IMR-90 (cell line): ENCODE measurements around the gene JPT1.

Experiments used
- CEBPB ChIP-seq: IDR thresholded peaks from 2 replicates; pipeline ENCODE4 v1.6.1; 2012; ENCODE audit warnings: low read depth, low read length, improper control_type of control experiment
- CTCF ChIP-seq: conservative IDR thresholded peaks from 2 replicates; pipeline ENCODE4 v1.5.1; 2012; ENCODE audit warnings: mild to moderate bottlenecking, low read depth, low read length, improper control_type of control experiment
- MAFK ChIP-seq: IDR thresholded peaks from 2 replicates; pipeline ENCODE4 v1.6.1; 2012; ENCODE audit warnings: low read depth, low read length, improper control_type of control experiment
- MAZ ChIP-seq: IDR thresholded peaks from 2 replicates; pipeline ENCODE4 v1.6.1; 2012; ENCODE audit warnings: low read depth, mild to moderate bottlenecking, low read length, improper control_type of control experiment, moderate library complexity, borderline replicate concordance
- MXI1 ChIP-seq: IDR thresholded peaks from 2 replicates; pipeline ENCODE4 v1.6.1; 2012; ENCODE audit warnings: low read depth, mild to moderate bottlenecking, low read length, moderate library complexity, borderline replicate concordance
- NFE2L2 ChIP-seq: fragments of 150-350 bp; IDR thresholded peaks from 2 replicates; pipeline ENCODE4 v1.6.1; 2016; ENCODE audit warnings: low read depth, mild to moderate bottlenecking, low read length
- POLR2A ChIP-seq: IDR thresholded peaks from 2 replicates; pipeline ENCODE4 v1.6.1; 2012; ENCODE audit warnings: mild to moderate bottlenecking, low read depth, low read length
- RAD21 ChIP-seq: IDR thresholded peaks from 2 replicates; pipeline ENCODE4 v1.6.1; 2012; ENCODE audit warnings: low read length, improper control_type of control experiment
- RCOR1 ChIP-seq: IDR thresholded peaks from 2 replicates; pipeline ENCODE4 v1.6.1; 2012; ENCODE audit warnings: mild to moderate bottlenecking, low read length, improper control_type of control experiment; ENCODE audit not compliant: insufficient replicate concordance
- RFX5 ChIP-seq: IDR thresholded peaks from 2 replicates; pipeline ENCODE4 v1.8.0; 2012; ENCODE audit warnings: low read depth, mild to moderate bottlenecking, low read length, moderate library complexity
- SMC3 ChIP-seq: fragments of 150-350 bp; IDR thresholded peaks from 2 replicates; pipeline ENCODE4 v1.6.1; 2016; ENCODE audit warnings: low read depth, mild to moderate bottlenecking, antibody characterized with exemption, low read length, moderate library complexity
- TF ChIP-seq, protein P1 (sequence below): fragments of 150-350 bp; IDR thresholded peaks from 2 replicates; pipeline ENCODE4 v1.6.1; 2016; ENCODE audit warnings: low read depth, mild to moderate bottlenecking, low read length, moderate library complexity, borderline replicate concordance

GRCh38 chr17:75181608-75182318 is 27.5 kb upstream of the JPT1 start:
- TF ChIP-seq CTCF (no peak), CEBPB (no peak), RCOR1 (no peak), NFE2L2 (no peak), POLR2A (no peak), MAZ (no peak), RAD21 (no peak), SMC3 (no peak), MXI1 (no peak), RFX5 (no peak), MAFK (no peak)
- TF ChIP-seq, protein P1, sequence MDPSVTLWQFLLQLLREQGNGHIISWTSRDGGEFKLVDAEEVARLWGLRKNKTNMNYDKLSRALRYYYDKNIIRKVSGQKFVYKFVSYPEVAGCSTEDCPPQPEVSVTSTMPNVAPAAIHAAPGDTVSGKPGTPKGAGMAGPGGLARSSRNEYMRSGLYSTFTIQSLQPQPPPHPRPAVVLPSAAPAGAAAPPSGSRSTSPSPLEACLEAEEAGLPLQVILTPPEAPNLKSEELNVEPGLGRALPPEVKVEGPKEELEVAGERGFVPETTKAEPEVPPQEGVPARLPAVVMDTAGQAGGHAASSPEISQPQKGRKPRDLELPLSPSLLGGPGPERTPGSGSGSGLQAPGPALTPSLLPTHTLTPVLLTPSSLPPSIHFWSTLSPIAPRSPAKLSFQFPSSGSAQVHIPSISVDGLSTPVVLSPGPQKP: no peak
